ENCODE results near the gene EPB41L5. TPM values are rescaled to one million over a fixed set of nuclear protein-coding genes. Genes with fewer than 3 reads are reported as not detected.
"Not testable (repeated sequence)": the region's sequence is repeated elsewhere in the genome, so short reads cannot be mapped to it uniquely, and the experiment has no call there.

The EPB41L5 gene
- total RNA-seq, 2 donors from 2014 or later = 44.9 to 51.0 TPM

DNA sequence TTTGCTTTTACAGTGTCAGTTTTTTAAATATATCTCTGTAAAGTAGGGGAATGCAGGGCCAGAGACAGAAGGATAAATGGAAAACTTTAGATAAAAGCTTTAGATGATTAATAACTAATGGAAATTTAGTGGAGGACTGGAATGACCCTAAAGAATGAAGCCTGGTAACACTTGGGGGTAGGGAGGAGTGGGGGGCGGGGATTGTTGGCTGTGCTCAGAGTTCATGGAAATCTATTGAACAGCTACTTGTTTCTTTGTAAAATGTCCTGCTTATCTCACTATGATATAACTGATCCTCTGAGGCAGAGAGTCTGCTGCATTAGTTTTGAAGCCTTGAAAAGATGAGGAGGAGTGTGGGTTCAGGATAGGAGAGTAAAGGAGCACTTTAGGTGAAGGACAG lies 119.8 kb downstream of the EPB41L5 start:
- H3K27me3 Mint-ChIP-seq (ENCODE audit: insufficient read depth) = no peaks in the 10 kb centered on the region
- H3K4me3 Mint-ChIP-seq = no peak overlapping the region
- 100% methylated on average over 1 of the region's 1 CpG for WGBS, 2 experiments (ENCODE audit: insufficient coverage in 1 of 2, insufficient read length in 1 of 2)
- peaks cover 51% of the 10 kb centered on the region for H3K36me3 Mint-ChIP-seq (ENCODE audit: low read depth)
- H3K27me3 ChIP-seq (ENCODE audit: control insufficient read depth, insufficient read depth, low read length, poor library complexity, severe bottlenecking) = no peaks in the 10 kb centered on the region
- peaks cover 81% of the 10 kb centered on the region for H3K36me3 ChIP-seq (ENCODE audit: control insufficient read depth, insufficient read depth, low read length)
- no peak overlapping the region for H3K27ac Mint-ChIP-seq
- H3K4me3 ChIP-seq (ENCODE audit: low read length) = no peak overlapping the region
- H3K4me1 Mint-ChIP-seq = peaks cover 3% of the 10 kb centered on the region
- no peak overlapping the region for H3K27ac ChIP-seq (ENCODE audit: low read depth, low read length)
- DNase-seq = no peak
- H3K9me3 Mint-ChIP-seq = peaks cover 13% of the 10 kb centered on the region
- TF ChIP-seq, protein P1, sequence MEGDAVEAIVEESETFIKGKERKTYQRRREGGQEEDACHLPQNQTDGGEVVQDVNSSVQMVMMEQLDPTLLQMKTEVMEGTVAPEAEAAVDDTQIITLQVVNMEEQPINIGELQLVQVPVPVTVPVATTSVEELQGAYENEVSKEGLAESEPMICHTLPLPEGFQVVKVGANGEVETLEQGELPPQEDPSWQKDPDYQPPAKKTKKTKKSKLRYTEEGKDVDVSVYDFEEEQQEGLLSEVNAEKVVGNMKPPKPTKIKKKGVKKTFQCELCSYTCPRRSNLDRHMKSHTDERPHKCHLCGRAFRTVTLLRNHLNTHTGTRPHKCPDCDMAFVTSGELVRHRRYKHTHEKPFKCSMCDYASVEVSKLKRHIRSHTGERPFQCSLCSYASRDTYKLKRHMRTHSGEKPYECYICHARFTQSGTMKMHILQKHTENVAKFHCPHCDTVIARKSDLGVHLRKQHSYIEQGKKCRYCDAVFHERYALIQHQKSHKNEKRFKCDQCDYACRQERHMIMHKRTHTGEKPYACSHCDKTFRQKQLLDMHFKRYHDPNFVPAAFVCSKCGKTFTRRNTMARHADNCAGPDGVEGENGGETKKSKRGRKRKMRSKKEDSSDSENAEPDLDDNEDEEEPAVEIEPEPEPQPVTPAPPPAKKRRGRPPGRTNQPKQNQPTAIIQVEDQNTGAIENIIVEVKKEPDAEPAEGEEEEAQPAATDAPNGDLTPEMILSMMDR (conservative IDR thresholded peaks at IDR 0.05) = no peak
- H3K4me1 ChIP-seq (ENCODE audit: control insufficient read depth, insufficient read depth, low read length) = no peaks in the 10 kb centered on the region
- H3K9ac ChIP-seq (ENCODE audit: extremely low read depth, low read length, poor library complexity, severe bottlenecking) = no peak overlapping the region
- peaks cover 31% of the 10 kb centered on the region for H3K9me3 ChIP-seq (ENCODE audit: control insufficient read depth, low read length)

DNA sequence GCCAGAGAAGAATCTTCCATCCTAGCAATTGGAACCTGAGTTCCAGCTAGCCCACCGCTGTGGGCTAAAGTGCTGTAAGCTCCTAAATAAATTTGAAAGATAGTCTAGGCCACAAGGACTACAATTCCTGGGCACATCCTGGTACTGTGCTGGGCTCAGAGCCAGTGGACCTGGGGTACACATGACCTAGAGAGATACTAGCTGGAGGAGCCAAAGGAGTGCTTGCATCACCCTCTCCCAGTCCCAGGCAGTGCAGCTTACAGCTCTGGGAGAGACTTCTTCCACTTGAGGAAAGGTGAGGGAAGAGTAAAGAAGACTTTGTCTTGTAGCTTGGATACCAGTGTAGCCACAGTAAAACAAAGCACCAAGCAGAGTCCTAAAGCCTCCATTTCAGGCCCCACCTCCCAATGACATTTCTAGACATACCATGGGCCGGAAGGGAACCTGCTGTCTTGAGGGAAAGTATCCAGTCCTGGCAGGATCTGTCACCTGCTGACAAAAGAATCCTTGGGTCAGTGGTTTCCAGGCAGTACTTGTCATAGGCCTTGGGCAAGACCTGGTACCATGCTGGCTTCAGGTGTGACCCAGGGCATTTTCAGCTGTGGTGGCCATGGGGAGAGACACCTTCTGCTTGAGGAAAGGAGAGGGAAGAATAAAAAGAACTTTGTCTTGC lies 120.8 kb downstream of the EPB41L5 start:
- H3K4me3 ChIP-seq (ENCODE audit: low read length) = no peak overlapping the region
- Mint-ChIP-seq H3K36me3 (ENCODE audit: low read depth) (peaks cover 51% of the 10 kb centered on the region), H3K4me3 (no peak overlapping the region), H3K9me3 (peaks cover 13% of the 10 kb centered on the region), H3K4me1 (peaks cover 3% of the 10 kb centered on the region), H3K27me3 (ENCODE audit: insufficient read depth) (no peaks in the 10 kb centered on the region), H3K27ac (peak overlapping the region; percentile 69)
- WGBS, 2 experiments (ENCODE audit: insufficient coverage in 1 of 2, insufficient read length in 1 of 2) = 89 to 100% methylated on average over 1 to 2 of the region's 2 CpGs
- no peaks in the 10 kb centered on the region for H3K27me3 ChIP-seq (ENCODE audit: control insufficient read depth, insufficient read depth, low read length, poor library complexity, severe bottlenecking)
- TF ChIP-seq, protein P1 (conservative IDR thresholded peaks at IDR 0.05) = no peak
- peaks cover 31% of the 10 kb centered on the region for H3K9me3 ChIP-seq (ENCODE audit: control insufficient read depth, low read length)
- DNase-seq = peak; percentile 56
- H3K4me1 ChIP-seq (ENCODE audit: control insufficient read depth, insufficient read depth, low read length) = no peaks in the 10 kb centered on the region
- no peak overlapping the region for H3K9ac ChIP-seq (ENCODE audit: extremely low read depth, low read length, poor library complexity, severe bottlenecking)
- H3K36me3 ChIP-seq (ENCODE audit: control insufficient read depth, insufficient read depth, low read length) = peaks cover 72% of the 10 kb centered on the region
- no peak overlapping the region for H3K27ac ChIP-seq (ENCODE audit: low read depth, low read length)

DNA sequence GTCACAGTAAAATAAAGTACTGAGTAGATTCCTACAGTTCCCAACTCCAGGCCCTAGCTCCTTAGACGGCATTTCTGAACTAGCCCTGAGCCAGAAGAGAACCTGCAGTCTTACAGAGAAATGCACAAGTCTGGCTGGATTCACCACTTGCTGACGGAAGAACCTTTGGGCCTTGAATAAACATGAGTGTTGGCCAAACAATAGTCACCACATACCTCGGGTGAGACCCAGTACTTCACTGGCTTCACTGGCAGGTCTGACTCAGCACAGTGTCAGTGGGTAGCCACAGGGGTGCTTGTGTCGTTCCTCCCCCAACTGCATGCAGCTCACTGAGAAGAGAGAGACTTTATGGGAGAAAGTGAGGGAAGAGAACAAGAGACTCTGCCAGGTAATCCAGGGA lies 121.4 kb downstream of the EPB41L5 start:
- DNase-seq = peak; percentile 84
- Histone ChIP-seq H3K4me1 (ENCODE audit: control insufficient read depth, insufficient read depth, low read length) (no peaks in the 10 kb centered on the region), H3K4me3 (ENCODE audit: low read length) (no peak overlapping the region), H3K36me3 (ENCODE audit: control insufficient read depth, insufficient read depth, low read length) (peaks cover 67% of the 10 kb centered on the region), H3K9me3 (ENCODE audit: control insufficient read depth, low read length) (peaks cover 31% of the 10 kb centered on the region), H3K27me3 (ENCODE audit: control insufficient read depth, insufficient read depth, low read length, poor library complexity, severe bottlenecking) (no peaks in the 10 kb centered on the region), H3K27ac (ENCODE audit: low read depth, low read length) (no peak overlapping the region), H3K9ac (ENCODE audit: extremely low read depth, low read length, poor library complexity, severe bottlenecking) (no peak overlapping the region)
- Mint-ChIP-seq H3K4me3 (no peak overlapping the region), H3K36me3 (ENCODE audit: low read depth) (peaks cover 51% of the 10 kb centered on the region), H3K4me1 (peaks cover 3% of the 10 kb centered on the region), H3K27ac (peak overlapping the region; percentile 69), H3K9me3 (peaks cover 13% of the 10 kb centered on the region), H3K27me3 (ENCODE audit: insufficient read depth) (no peaks in the 10 kb centered on the region)
- TF ChIP-seq, protein P1 (conservative IDR thresholded peaks at IDR 0.05) = no peak
- 73 to 74% methylated on average over 3 to 4 of the region's 4 CpGs for WGBS, 2 experiments (ENCODE audit: insufficient coverage in 1 of 2, insufficient read length in 1 of 2)

DNA sequence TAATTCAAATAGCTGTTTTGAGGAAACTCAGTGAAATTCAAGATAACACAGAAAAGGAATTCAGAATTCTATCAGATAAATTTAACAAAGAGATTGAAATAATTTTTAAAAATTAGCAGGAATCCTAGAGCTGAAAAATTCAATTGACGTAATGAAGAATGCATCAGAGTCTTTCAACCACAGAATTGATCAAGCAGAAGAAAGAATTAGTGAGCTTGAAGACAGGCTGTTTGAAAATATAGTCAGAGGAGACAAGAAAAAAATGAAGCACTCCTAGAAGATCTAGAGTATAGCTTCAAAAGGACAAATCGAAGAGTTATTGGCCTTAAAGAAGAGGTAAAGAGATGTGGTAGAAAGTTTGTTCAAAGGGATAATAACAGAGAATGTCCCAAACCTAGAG lies 122.1 kb downstream of the EPB41L5 start:
- not testable (repeated sequence) for H3K9ac ChIP-seq (ENCODE audit: extremely low read depth, low read length, poor library complexity, severe bottlenecking); H3K4me3 Mint-ChIP-seq; H3K27me3 Mint-ChIP-seq (ENCODE audit: insufficient read depth); H3K27ac ChIP-seq (ENCODE audit: low read depth, low read length); DNase-seq; H3K27ac Mint-ChIP-seq; H3K4me3 ChIP-seq (ENCODE audit: low read length); H3K4me1 Mint-ChIP-seq; H3K27me3 ChIP-seq (ENCODE audit: control insufficient read depth, insufficient read depth, low read length, poor library complexity, severe bottlenecking); H3K4me1 ChIP-seq (ENCODE audit: control insufficient read depth, insufficient read depth, low read length)
- Histone ChIP-seq H3K36me3 (ENCODE audit: control insufficient read depth, insufficient read depth, low read length) (peaks cover 63% of the 10 kb centered on the region), H3K9me3 (ENCODE audit: control insufficient read depth, low read length) (peaks cover 31% of the 10 kb centered on the region)
- Mint-ChIP-seq H3K36me3 (ENCODE audit: low read depth) (peaks cover 51% of the 10 kb centered on the region), H3K9me3 (peaks cover 13% of the 10 kb centered on the region)
- 96 to 98% methylated on average over 2 of the region's 2 CpGs for WGBS, 2 experiments (ENCODE audit: insufficient coverage in 1 of 2, insufficient read length in 1 of 2)

Measured in endodermal cell (in vitro differentiated cells).